OCI-LY1 (cell line): Measurements from ENCODE around the gene RPL4.

Source experiments
- H2AFZ ChIP-seq: fragments of 200-600 bp; sonication (generic), shearing (Covaris generic); 2 replicates; pipeline ENCODE4 v1.6.0; 2014; ENCODE audit warnings: antibody characterized with exemption, mild to moderate bottlenecking, low read length
- H3F3A ChIP-seq: fragments of 200-600 bp; sonication (generic), shearing (Covaris generic); 2 replicates; pipeline ENCODE4 v1.6.0; 2014; ENCODE audit warnings: mild to moderate bottlenecking, antibody characterized with exemption, low read length, moderate library complexity; ENCODE audit not compliant: insufficient read depth
- H3K27ac ChIP-seq: fragments of 200-600 bp; sonication (generic); 2 replicates; pipeline ENCODE4 v1.5.1; 2014; ENCODE audit warnings: low read length, mixed run types, mild to moderate bottlenecking, low read depth; ENCODE audit not compliant: poor library complexity, severe bottlenecking
- H3K27me3 ChIP-seq: fragments of 200-600 bp; sonication (generic); 2 replicates; pipeline ENCODE4 v1.6.0; 2014; ENCODE audit warnings: antibody characterized with exemption, mild to moderate bottlenecking, low read length, moderate library complexity; ENCODE audit not compliant: insufficient read depth
- H3K36me3 ChIP-seq: fragments of 200-600 bp; sonication (generic); 2 replicates; pipeline ENCODE4 v1.6.1; 2014; ENCODE audit warnings: mild to moderate bottlenecking, antibody characterized with exemption, low read length, moderate library complexity, mixed read lengths; ENCODE audit not compliant: insufficient read depth
- H3K4me1 ChIP-seq: fragments of 200-600 bp; sonication (generic); 2 replicates; pipeline ENCODE4 v1.5.1; 2014; ENCODE audit warnings: mild to moderate bottlenecking, low read length, moderate library complexity; ENCODE audit not compliant: insufficient read depth, severe bottlenecking
- H3K4me2 ChIP-seq: fragments of 200-600 bp; sonication (generic), shearing (Covaris generic); 2 replicates; pipeline ENCODE4 v1.6.1; 2014; ENCODE audit warnings: low read length
- H3K4me3 ChIP-seq: fragments of 200-600 bp; sonication (generic); 2 replicates; pipeline ENCODE4 v1.5.1; 2014; ENCODE audit warnings: low read length, low read depth, mild to moderate bottlenecking, mixed read lengths; ENCODE audit not compliant: poor library complexity, severe bottlenecking
- H3K79me2 ChIP-seq: fragments of 200-600 bp; shearing (Covaris generic); 2 replicates; pipeline ENCODE4 v1.6.1; 2016; ENCODE audit warnings: mixed run types, low read length, mixed read lengths; ENCODE audit not compliant: insufficient read depth
- H3K9ac ChIP-seq: fragments of 200-600 bp; sonication (generic), shearing (Covaris generic); 2 replicates; pipeline ENCODE4 v1.6.1; 2014; ENCODE audit warnings: mild to moderate bottlenecking, low read length, mixed read lengths
- H3K9me2 ChIP-seq: fragments of 200-600 bp; sonication (generic), shearing (Covaris generic); 2 replicates; pipeline ENCODE4 v1.6.1; 2014; ENCODE audit warnings: low read depth, mild to moderate bottlenecking, low read length, mixed read lengths
- H3K9me3 ChIP-seq: fragments of 200-600 bp; shearing (Covaris generic); 2 replicates; pipeline ENCODE4 v1.6.1; 2014; ENCODE audit warnings: low read length, mixed read lengths
- H4K20me1 ChIP-seq: fragments of 200-600 bp; sonication (generic), shearing (Covaris generic); 2 replicates; pipeline ENCODE4 v1.6.0; 2016; ENCODE audit warnings: mild to moderate bottlenecking, low read length; ENCODE audit not compliant: insufficient read depth
- EZH2 ChIP-seq: fragments of 200-600 bp; sonication (generic), shearing (Covaris generic); IDR thresholded peaks from 2 replicates; pipeline ENCODE4 v1.8.0; 2017; ENCODE audit warnings: borderline replicate concordance, mixed run types, mild to moderate bottlenecking, antibody characterized with exemption, low read length, moderate library complexity, mixed read lengths
- TF ChIP-seq, protein P1 (sequence below): fragments of 200-600 bp; sonication (generic), shearing (Covaris generic); IDR thresholded peaks from 2 replicates; pipeline ENCODE4 v1.5.1; 2017; ENCODE audit warnings: mild to moderate bottlenecking, antibody characterized with exemption, low read length, moderate library complexity, mixed read lengths

RPL4 gene

DNA sequence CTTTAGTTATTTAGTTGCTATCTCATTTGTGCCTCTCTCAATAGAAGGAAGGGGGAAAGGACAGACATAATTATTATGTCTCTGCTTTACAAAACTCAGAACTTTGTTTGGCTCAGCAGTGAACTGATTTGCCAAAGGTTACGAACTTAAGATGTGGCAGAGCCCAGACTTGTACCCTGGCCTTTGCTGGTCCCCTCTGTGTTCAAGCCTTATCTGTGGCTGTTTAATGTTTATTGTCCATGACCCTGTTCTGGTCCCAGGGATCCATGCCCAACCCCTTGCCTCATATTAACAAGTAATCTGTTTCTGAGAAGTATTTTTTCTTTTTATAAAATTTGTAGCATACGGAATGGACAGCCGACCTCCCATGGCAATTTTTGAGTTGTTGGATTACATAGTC is 17.8 kb downstream of the RPL4 start:
- Histone ChIP-seq H3K4me2 (no peak overlapping the region), H3K27me3 (no peaks in the 10 kb centered on the region), H3K9ac (no peak overlapping the region), H4K20me1 (no peaks in the 10 kb centered on the region), H3K36me3 (peaks cover 90% of the 10 kb centered on the region), H3K27ac (no peak overlapping the region), H2AFZ (no peak overlapping the region), H3K4me1 (no peaks in the 10 kb centered on the region), H3K4me3 (no peak overlapping the region), H3K79me2 (no peaks in the 10 kb centered on the region), H3K9me2 (no peaks in the 10 kb centered on the region), H3K9me3 (no peaks in the 10 kb centered on the region), H3F3A (no peaks in the 10 kb centered on the region; the same call in 1 of the 2 replicates)
- no peak for TF ChIP-seq EZH2
- TF ChIP-seq, protein P1, sequence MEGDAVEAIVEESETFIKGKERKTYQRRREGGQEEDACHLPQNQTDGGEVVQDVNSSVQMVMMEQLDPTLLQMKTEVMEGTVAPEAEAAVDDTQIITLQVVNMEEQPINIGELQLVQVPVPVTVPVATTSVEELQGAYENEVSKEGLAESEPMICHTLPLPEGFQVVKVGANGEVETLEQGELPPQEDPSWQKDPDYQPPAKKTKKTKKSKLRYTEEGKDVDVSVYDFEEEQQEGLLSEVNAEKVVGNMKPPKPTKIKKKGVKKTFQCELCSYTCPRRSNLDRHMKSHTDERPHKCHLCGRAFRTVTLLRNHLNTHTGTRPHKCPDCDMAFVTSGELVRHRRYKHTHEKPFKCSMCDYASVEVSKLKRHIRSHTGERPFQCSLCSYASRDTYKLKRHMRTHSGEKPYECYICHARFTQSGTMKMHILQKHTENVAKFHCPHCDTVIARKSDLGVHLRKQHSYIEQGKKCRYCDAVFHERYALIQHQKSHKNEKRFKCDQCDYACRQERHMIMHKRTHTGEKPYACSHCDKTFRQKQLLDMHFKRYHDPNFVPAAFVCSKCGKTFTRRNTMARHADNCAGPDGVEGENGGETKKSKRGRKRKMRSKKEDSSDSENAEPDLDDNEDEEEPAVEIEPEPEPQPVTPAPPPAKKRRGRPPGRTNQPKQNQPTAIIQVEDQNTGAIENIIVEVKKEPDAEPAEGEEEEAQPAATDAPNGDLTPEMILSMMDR = no peak

DNA sequence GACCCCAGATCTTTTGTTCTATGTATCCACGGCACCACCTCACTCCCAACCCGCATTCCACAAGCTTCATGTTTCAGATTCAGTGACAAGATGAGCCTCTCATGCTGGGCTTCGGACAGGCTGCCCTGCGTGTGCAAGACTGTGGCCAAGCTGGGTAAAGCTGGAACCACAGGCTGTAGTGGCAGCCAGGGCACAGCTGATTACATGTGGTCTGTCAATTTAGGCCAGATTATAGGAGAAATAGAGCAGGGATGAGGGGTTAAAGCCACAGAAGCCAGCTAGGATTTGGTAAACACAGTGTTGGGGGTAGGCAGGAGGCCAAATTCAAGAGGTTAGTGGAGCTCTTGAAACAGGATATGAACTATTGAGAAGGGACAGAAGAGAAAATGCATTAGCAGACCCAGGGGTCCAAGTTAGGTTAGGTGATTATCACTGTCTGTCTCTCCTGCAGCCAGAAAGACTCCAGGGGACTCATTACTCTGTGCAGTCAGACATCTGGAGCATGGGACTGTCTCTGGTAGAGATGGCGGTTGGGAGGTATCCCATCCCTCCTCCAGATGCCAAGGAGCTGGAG is 20.0 kb downstream of the RPL4 start:
- Histone ChIP-seq H3K79me2 (no peaks in the 10 kb centered on the region), H3K4me1 (no peaks in the 10 kb centered on the region), H3K4me3 (no peak overlapping the region), H3K27ac (no peak overlapping the region), H3K9me3 (no peaks in the 10 kb centered on the region), H3K4me2 (no peak overlapping the region), H4K20me1 (no peaks in the 10 kb centered on the region), H3K27me3 (no peaks in the 10 kb centered on the region), H2AFZ (no peak overlapping the region), H3K9ac (no peak overlapping the region), H3K36me3 (peaks cover 80% of the 10 kb centered on the region), H3F3A (no peaks in the 10 kb centered on the region), H3K9me2 (no peaks in the 10 kb centered on the region)
- no peak for TF ChIP-seq EZH2
- TF ChIP-seq, protein P1 = no peak

DNA sequence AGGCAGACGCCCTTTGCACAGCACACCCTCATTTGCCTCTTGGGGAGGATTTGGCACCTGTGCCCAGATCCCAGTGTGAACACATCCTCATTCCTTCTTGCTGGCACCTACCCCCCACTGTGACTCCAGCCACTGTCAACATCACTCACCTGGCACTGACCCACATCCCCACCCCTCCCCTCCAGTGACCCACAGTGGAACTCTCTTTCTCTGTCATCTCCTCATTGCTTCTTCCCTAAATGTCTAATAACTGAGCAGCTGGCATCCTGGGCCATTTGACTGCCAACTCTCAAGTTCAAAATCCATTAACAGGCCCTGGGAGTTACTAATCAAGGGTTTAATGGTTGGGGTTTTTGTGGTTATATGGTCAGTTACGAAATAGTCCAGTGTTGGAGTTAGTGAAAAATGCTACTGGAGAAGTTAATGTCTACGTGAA is 21.5 kb downstream of the RPL4 start:
- no peaks in the 10 kb centered on the region for H3K4me1 ChIP-seq
- no peaks in the 10 kb centered on the region for H3K79me2 ChIP-seq
- H4K20me1 ChIP-seq = no peaks in the 10 kb centered on the region
- no peaks in the 10 kb centered on the region for H3F3A ChIP-seq
- H3K9ac ChIP-seq = no peak overlapping the region
- no peak overlapping the region for H3K4me3 ChIP-seq
- H3K4me2 ChIP-seq = no peak overlapping the region
- no peak overlapping the region for H2AFZ ChIP-seq
- H3K9me2 ChIP-seq = no peaks in the 10 kb centered on the region
- H3K36me3 ChIP-seq = peaks cover 65% of the 10 kb centered on the region
- no peaks in the 10 kb centered on the region for H3K27me3 ChIP-seq
- H3K9me3 ChIP-seq = no peaks in the 10 kb centered on the region
- TF ChIP-seq, protein P1 = no peak
- no peak for TF ChIP-seq EZH2
- H3K27ac ChIP-seq = no peak overlapping the region
